ENCODE results near the gene TICRR. TPM values are rescaled to one million over a fixed set of nuclear protein-coding genes. Genes with fewer than 3 reads are reported as not detected.

Gene TICRR
- total RNA-seq, 2 donors from 2014 or later, result under 0.01 TPM; not detected in 1

- ATAC-seq (no peak), DNase-seq (no peak)
- H3K4me3 ChIP-seq, result no peak overlapping the region
- H3K4me1 ChIP-seq, result peaks cover 12% of the 10 kb centered on the region
- no peaks in the 10 kb centered on the region for H3K9me3 ChIP-seq
- no peaks in the 10 kb centered on the region for H3K36me3 ChIP-seq (replicated peaks in 1 of 2; ENCODE audit: insufficient read depth in 1 of 2, low read depth in 2 of 2)
- H3K27ac ChIP-seq, result no peak overlapping the region
- 98 to 100% methylated on average over 2 of the region's 2 CpGs for WGBS, 2 donors
- no peaks in the 10 kb centered on the region for H3K27me3 ChIP-seq
- intact Hi-C loops (cut with DNase I), result no loop called here
- TF ChIP-seq CTCF (IDR thresholded peaks at IDR 0.05) (no peak), POLR2A (IDR thresholded peaks at IDR 0.05) (no peak)
Observed at GRCh38 chr15:89653578-89653977, 78.3 kb downstream of the TICRR start.

GRCh38 chr15:89654301-89654761 is 79.1 kb downstream of the TICRR start:
- ATAC-seq, result peak; percentile 19
- intact Hi-C loops (cut with DNase I), result no loop called here
- Histone ChIP-seq H3K27me3 (no peaks in the 10 kb centered on the region), H3K36me3 (replicated peaks in 1 of 2; ENCODE audit: insufficient read depth in 1 of 2, low read depth in 2 of 2) (no peaks in the 10 kb centered on the region), H3K4me1 (peaks cover 12% of the 10 kb centered on the region), H3K9me3 (no peaks in the 10 kb centered on the region), H3K4me3 (no peak overlapping the region), H3K27ac (no peak overlapping the region)
- no peak for TF ChIP-seq POLR2A (IDR thresholded peaks at IDR 0.05)
- TF ChIP-seq CTCF (IDR thresholded peaks at IDR 0.05), result no peak
- no peak for DNase-seq
- 64 to 65% methylated on average over 14 of the region's 14 CpGs for WGBS, 2 donors

- H3K36me3 ChIP-seq (replicated peaks in 1 of 2; ENCODE audit: insufficient read depth in 1 of 2, low read depth in 2 of 2), result no peaks in the 10 kb centered on the region
- no peaks in the 10 kb centered on the region for H3K27me3 ChIP-seq
- H3K27ac ChIP-seq, result no peak within 1 kb of the TSS
- peaks cover 12% of the 10 kb centered on the region for H3K4me1 ChIP-seq
- TF ChIP-seq POLR2A (IDR thresholded peaks at IDR 0.05) (no peak), CTCF (IDR thresholded peaks at IDR 0.05) (no peak)
- ATAC-seq (peak; percentile 69), DNase-seq (peak in 1 of 4 donors; percentile 37)
- 3 to 10% methylated on average over 24 to 72 of the region's 87 CpGs for WGBS, 2 donors
- peak within 1 kb of the TSS in 1 of 2 donors; percentile 4 for H3K4me3 ChIP-seq
- H3K9me3 ChIP-seq, result no peaks in the 10 kb centered on the region
- intact Hi-C loops (cut with DNase I), result no loop called here
Observed at GRCh38 chr15:89654847-89655805, 79.9 kb downstream of the TICRR start, which contains the start of gene KIF7. TSS of gene KIF7 (minus strand) at chr15:89655467. CDS start at chr15:89652930, 2,537 bp downstream.

GRCh38 chr15:89656116-89656815 is 81.0 kb downstream of the TICRR start:
- 78 to 86% methylated on average over 7 of the region's 7 CpGs for WGBS, 2 donors
- TF ChIP-seq CTCF (IDR thresholded peaks at IDR 0.05) (no peak), POLR2A (IDR thresholded peaks at IDR 0.05) (no peak)
- DNase-seq, result no peak
- Histone ChIP-seq H3K27me3 (no peaks in the 10 kb centered on the region), H3K9me3 (no peaks in the 10 kb centered on the region), H3K27ac (no peak overlapping the region), H3K4me1 (peaks cover 12% of the 10 kb centered on the region), H3K36me3 (replicated peaks in 1 of 2; ENCODE audit: insufficient read depth in 1 of 2, low read depth in 2 of 2) (no peaks in the 10 kb centered on the region), H3K4me3 (no peak overlapping the region)
- ATAC-seq, result no peak
- intact Hi-C loops (cut with DNase I), result no loop called here
